OCI-LY3 (cell line): ENCODE data around the gene BAIAP2.

Experiments
- H2AFZ ChIP-seq: fragments of 200-600, 300-600 bp; shearing (Covaris generic); 2 replicates; pipeline ENCODE4 v1.6.0; 2014; ENCODE audit warnings: antibody characterized with exemption, low read depth, low read length
- H3K27ac ChIP-seq: fragments of 200-600, 300-600 bp; sonication (generic); 2 replicates; pipeline ENCODE4 v1.5.1; 2014; ENCODE audit warnings: mild to moderate bottlenecking, low read length, moderate library complexity, mixed read lengths
- H3K27me3 ChIP-seq: fragments of 200-600, 300-600 bp; sonication (generic); 2 replicates; pipeline ENCODE4 v1.6.1; 2014; ENCODE audit warnings: low read depth, low read length, mixed read lengths
- H3K36me3 ChIP-seq: fragments of 200-600, 300-600 bp; sonication (generic); replicated peaks from 2 replicates; pipeline ENCODE3; 2014; ENCODE audit warnings: low read depth, low read length, mixed read lengths
- H3K4me1 ChIP-seq: fragments of 300-600, 200-600 bp; sonication (generic); 2 replicates; pipeline ENCODE4 v1.6.1; 2014; ENCODE audit warnings: low read length, mixed read lengths
- H3K4me2 ChIP-seq: fragments of 200-600, 300-600 bp; sonication (generic); 2 replicates; pipeline ENCODE4 v1.6.1; 2014; ENCODE audit warnings: low read length, mixed read lengths
- H3K4me3 ChIP-seq: fragments of 300-600, 200-600 bp; sonication (generic); 2 replicates; pipeline ENCODE4 v1.5.1; 2014; ENCODE audit warnings: antibody characterized with exemption, mild to moderate bottlenecking, low read length, moderate library complexity
- H3K79me2 ChIP-seq: fragments of 300-600, 200-600 bp; shearing (Covaris generic); 2 replicates; pipeline ENCODE4 v1.6.1; 2014; ENCODE audit warnings: mild to moderate bottlenecking, low read length, mixed read lengths
- H3K9ac ChIP-seq: fragments of 300-600, 200-600 bp; shearing (Covaris generic); 2 replicates; pipeline ENCODE4 v1.6.0; 2014; ENCODE audit warnings: mild to moderate bottlenecking, low read length, moderate library complexity
- H3K9me3 ChIP-seq: fragments of 200-600, 300-600 bp; shearing (Covaris generic); 2 replicates; pipeline ENCODE4 v1.6.1; 2014; ENCODE audit warnings: low read length, mixed read lengths; ENCODE audit not compliant: insufficient read depth
- H4K20me1 ChIP-seq: fragments of 200-600, 300-600 bp; sonication (generic); 2 replicates; pipeline ENCODE4 v1.6.1; 2016; ENCODE audit warnings: low read length, mixed read lengths; ENCODE audit not compliant: insufficient read depth
- EZH2phosphoT487 ChIP-seq: fragments of 200-600 bp; shearing (Covaris generic); IDR thresholded peaks from 2 replicates; pipeline ENCODE4 v1.6.1; 2018; ENCODE audit warnings: antibody characterized with exemption, mixed run types, low read depth
- TF ChIP-seq, protein P1 (sequence below): fragments of 200-600, 300-600 bp; sonication (generic); IDR thresholded peaks from 2 replicates; pipeline ENCODE4 v1.5.1; 2014; ENCODE audit warnings: antibody characterized with exemption, low read length, low read depth

Gene BAIAP2

DNA sequence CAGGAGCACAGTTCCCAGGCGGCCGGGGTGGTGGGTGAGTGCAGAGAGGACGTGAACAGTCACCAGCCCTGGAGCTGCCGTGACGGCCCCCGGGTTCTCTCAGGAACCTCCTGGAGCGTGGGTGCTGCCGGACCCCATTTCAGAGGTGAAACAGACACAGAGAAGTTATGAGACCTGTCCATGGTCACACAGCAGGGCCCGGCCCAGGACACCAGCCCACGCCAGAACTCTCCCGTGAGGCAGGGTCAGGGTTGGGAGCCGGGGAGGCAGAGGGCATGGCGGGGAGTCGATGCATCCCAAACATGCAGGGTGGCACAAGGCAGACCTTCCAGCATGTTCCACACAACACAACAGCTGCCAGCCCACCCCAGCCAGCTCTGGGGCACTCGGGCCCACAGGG lies 126.6 kb downstream of the BAIAP2 start:
- H3K9ac ChIP-seq = no peak overlapping the region
- H3K27ac ChIP-seq = no peak overlapping the region
- no peak overlapping the region for H3K4me3 ChIP-seq
- H2AFZ ChIP-seq = no peak overlapping the region
- no peaks in the 10 kb centered on the region for H4K20me1 ChIP-seq
- no peaks in the 10 kb centered on the region for H3K9me3 ChIP-seq
- H3K36me3 ChIP-seq = no peaks in the 10 kb centered on the region
- H3K79me2 ChIP-seq = no peaks in the 10 kb centered on the region
- no peak overlapping the region for H3K4me2 ChIP-seq
- no peaks in the 10 kb centered on the region for H3K4me1 ChIP-seq
- TF ChIP-seq, protein P1, sequence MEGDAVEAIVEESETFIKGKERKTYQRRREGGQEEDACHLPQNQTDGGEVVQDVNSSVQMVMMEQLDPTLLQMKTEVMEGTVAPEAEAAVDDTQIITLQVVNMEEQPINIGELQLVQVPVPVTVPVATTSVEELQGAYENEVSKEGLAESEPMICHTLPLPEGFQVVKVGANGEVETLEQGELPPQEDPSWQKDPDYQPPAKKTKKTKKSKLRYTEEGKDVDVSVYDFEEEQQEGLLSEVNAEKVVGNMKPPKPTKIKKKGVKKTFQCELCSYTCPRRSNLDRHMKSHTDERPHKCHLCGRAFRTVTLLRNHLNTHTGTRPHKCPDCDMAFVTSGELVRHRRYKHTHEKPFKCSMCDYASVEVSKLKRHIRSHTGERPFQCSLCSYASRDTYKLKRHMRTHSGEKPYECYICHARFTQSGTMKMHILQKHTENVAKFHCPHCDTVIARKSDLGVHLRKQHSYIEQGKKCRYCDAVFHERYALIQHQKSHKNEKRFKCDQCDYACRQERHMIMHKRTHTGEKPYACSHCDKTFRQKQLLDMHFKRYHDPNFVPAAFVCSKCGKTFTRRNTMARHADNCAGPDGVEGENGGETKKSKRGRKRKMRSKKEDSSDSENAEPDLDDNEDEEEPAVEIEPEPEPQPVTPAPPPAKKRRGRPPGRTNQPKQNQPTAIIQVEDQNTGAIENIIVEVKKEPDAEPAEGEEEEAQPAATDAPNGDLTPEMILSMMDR = no peak
- no peak for TF ChIP-seq EZH2phosphoT487
- no peaks in the 10 kb centered on the region for H3K27me3 ChIP-seq

GRCh38 chr17:81161972-81162371 lies 127.0 kb downstream of the BAIAP2 start:
- Histone ChIP-seq H4K20me1 (no peaks in the 10 kb centered on the region), H3K27me3 (no peaks in the 10 kb centered on the region), H3K4me3 (no peak overlapping the region), H3K36me3 (no peaks in the 10 kb centered on the region), H3K4me2 (no peak overlapping the region), H3K9me3 (no peaks in the 10 kb centered on the region), H2AFZ (no peak overlapping the region), H3K4me1 (no peaks in the 10 kb centered on the region), H3K27ac (no peak overlapping the region), H3K79me2 (no peaks in the 10 kb centered on the region), H3K9ac (no peak overlapping the region)
- no peak for TF ChIP-seq EZH2phosphoT487
- TF ChIP-seq, protein P1 = no peak

DNA sequence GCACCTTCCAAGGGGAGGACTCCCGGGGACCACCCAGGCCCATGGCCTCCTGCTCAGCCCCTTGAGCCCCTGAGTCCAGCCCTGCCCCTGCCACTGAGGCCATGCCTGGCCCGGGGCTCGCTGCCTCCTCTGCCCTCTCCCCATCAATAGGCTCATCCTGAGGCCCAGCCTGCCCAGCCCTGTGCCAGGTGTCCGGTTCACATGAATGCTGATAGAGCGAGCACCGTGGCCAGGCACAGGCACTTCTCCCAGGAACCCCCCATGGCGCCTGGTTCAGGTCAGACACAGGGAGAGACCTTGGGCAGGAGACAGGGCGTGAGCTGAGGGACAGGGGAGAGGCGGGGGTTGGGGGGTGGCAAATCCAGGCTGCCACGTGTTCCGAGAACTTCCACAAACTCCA lies 127.5 kb downstream of the BAIAP2 start:
- Histone ChIP-seq H3K36me3 (no peaks in the 10 kb centered on the region), H3K4me3 (no peak overlapping the region), H3K27me3 (no peaks in the 10 kb centered on the region), H3K27ac (no peak overlapping the region), H3K4me1 (no peaks in the 10 kb centered on the region), H3K9ac (no peak overlapping the region), H3K79me2 (no peaks in the 10 kb centered on the region), H3K9me3 (no peaks in the 10 kb centered on the region), H4K20me1 (no peaks in the 10 kb centered on the region), H3K4me2 (no peak overlapping the region), H2AFZ (no peak overlapping the region)
- TF ChIP-seq, protein P1 = no peak
- TF ChIP-seq EZH2phosphoT487 = no peak

GRCh38 chr17:81163051-81163695 lies 128.2 kb downstream of the BAIAP2 start:
- H3K4me1 ChIP-seq = no peaks in the 10 kb centered on the region
- TF ChIP-seq EZH2phosphoT487 = no peak
- TF ChIP-seq, protein P1 = no peak
- H3K79me2 ChIP-seq = no peaks in the 10 kb centered on the region
- no peaks in the 10 kb centered on the region for H3K27me3 ChIP-seq
- H3K4me2 ChIP-seq = no peak overlapping the region
- H3K27ac ChIP-seq = no peak overlapping the region
- no peaks in the 10 kb centered on the region for H4K20me1 ChIP-seq
- no peaks in the 10 kb centered on the region for H3K36me3 ChIP-seq
- no peak overlapping the region for H2AFZ ChIP-seq
- no peaks in the 10 kb centered on the region for H3K9me3 ChIP-seq
- no peak overlapping the region for H3K9ac ChIP-seq
- H3K4me3 ChIP-seq = no peak overlapping the region
